Stimulated activated memory B cell treated with anti-CD40 and anti-IgM and Interleukin-4, amounts not matched to agents 10 μg/mL and 1 μg/mL and 100 μg/mL, for 72 hours (primary cell): ENCODE results near the gene DDX50.
"Not testable (repeated sequence)": the region's sequence is repeated elsewhere in the genome, so short reads cannot be mapped to it uniquely, and the experiment has no call there.

Source experiments
- ATAC-seq: fragments of 150-1000 bp; cut with Tn5 transposase; 2 replicates; pipeline ENCODE4 v1.10.0; 2021
- H3K27ac Mint-ChIP-seq: one replicate; pipeline ENCODE4 v1.8.0; 2022; ENCODE audit warnings: mild to moderate bottlenecking, mixed read lengths
- H3K27me3 Mint-ChIP-seq: one replicate; pipeline ENCODE4 v1.8.0; 2022; ENCODE audit warnings: mixed read lengths
- H3K36me3 Mint-ChIP-seq: one replicate; pipeline ENCODE4 v1.8.0; 2022; ENCODE audit warnings: mixed read lengths
- H3K4me1 Mint-ChIP-seq: one replicate; pipeline ENCODE4 v1.8.0; 2022; ENCODE audit warnings: mixed read lengths
- H3K4me3 Mint-ChIP-seq: one replicate; pipeline ENCODE4 v1.8.0; 2022; ENCODE audit warnings: mild to moderate bottlenecking, moderate library complexity, mixed read lengths
- H3K9me3 Mint-ChIP-seq: one replicate; pipeline ENCODE4 v1.8.0; 2022; ENCODE audit warnings: mixed read lengths

Gene DDX50

GRCh38 chr10:68950598-68950997, 49.5 kb downstream of the DDX50 start:
- H3K36me3 Mint-ChIP-seq: peaks cover 16% of the 10 kb centered on the region
- H3K27ac Mint-ChIP-seq: no peak overlapping the region
- no peak overlapping the region for H3K4me3 Mint-ChIP-seq
- no peaks in the 10 kb centered on the region for H3K9me3 Mint-ChIP-seq
- ATAC-seq: no peak
- no peaks in the 10 kb centered on the region for H3K27me3 Mint-ChIP-seq
- H3K4me1 Mint-ChIP-seq: no peaks in the 10 kb centered on the region

- Mint-ChIP-seq H3K27me3 (no peaks in the 10 kb centered on the region), H3K9me3 (no peaks in the 10 kb centered on the region), H3K27ac (peak overlapping the region; percentile 98), H3K36me3 (peaks cover 13% of the 10 kb centered on the region), H3K4me3 (peak overlapping the region; percentile 60), H3K4me1 (peaks cover 21% of the 10 kb centered on the region)
- ATAC-seq: no peak
Measured at GRCh38 chr10:68954904-68955303, 53.8 kb downstream of the DDX50 start.

- Mint-ChIP-seq H3K36me3 (peaks cover 18% of the 10 kb centered on the region), H3K27me3 (no peaks in the 10 kb centered on the region), H3K4me1 (peaks cover 26% of the 10 kb centered on the region), H3K27ac (peak overlapping the region; percentile 98), H3K9me3 (no peaks in the 10 kb centered on the region), H3K4me3 (peak overlapping the region; percentile 98)
- peak; percentile 13 for ATAC-seq
Measured at GRCh38 chr10:68955355-68955831, 54.3 kb downstream of the DDX50 start.

GRCh38 chr10:68955832-68956532, 54.9 kb downstream of the DDX50 start, which contains the start of gene DDX21:
Gene DDX21, plus strand, starts transcription at chr10:68956170. Its CDS starts 56 bp downstream, at chr10:68956226.
- no peaks in the 10 kb centered on the region for H3K27me3 Mint-ChIP-seq
- peaks cover 18% of the 10 kb centered on the region for H3K36me3 Mint-ChIP-seq
- H3K9me3 Mint-ChIP-seq: no peaks in the 10 kb centered on the region
- peaks cover 26% of the 10 kb centered on the region for H3K4me1 Mint-ChIP-seq
- peak within 1 kb of the TSS; percentile 98 for H3K4me3 Mint-ChIP-seq
- H3K27ac Mint-ChIP-seq: peak within 1 kb of the TSS; percentile 98
- ATAC-seq: peak; percentile 96

GRCh38 chr10:68957284-68957615, 56.1 kb downstream of the DDX50 start:
- no peak for ATAC-seq
- no peaks in the 10 kb centered on the region for H3K9me3 Mint-ChIP-seq
- peak overlapping the region; percentile 98 for H3K27ac Mint-ChIP-seq
- peak overlapping the region; percentile 98 for H3K4me3 Mint-ChIP-seq
- peaks cover 25% of the 10 kb centered on the region for H3K36me3 Mint-ChIP-seq
- peaks cover 32% of the 10 kb centered on the region for H3K4me1 Mint-ChIP-seq
- H3K27me3 Mint-ChIP-seq: no peaks in the 10 kb centered on the region

GRCh38 chr10:68957654-68958053, 56.5 kb downstream of the DDX50 start:
- no peak for ATAC-seq
- Mint-ChIP-seq H3K27me3 (no peaks in the 10 kb centered on the region), H3K4me3 (peak overlapping the region; percentile 98), H3K4me1 (peaks cover 32% of the 10 kb centered on the region), H3K27ac (peak overlapping the region; percentile 98), H3K36me3 (peaks cover 25% of the 10 kb centered on the region), H3K9me3 (no peaks in the 10 kb centered on the region)

- peaks cover 32% of the 10 kb centered on the region for H3K4me1 Mint-ChIP-seq
- H3K27me3 Mint-ChIP-seq: no peaks in the 10 kb centered on the region
- H3K27ac Mint-ChIP-seq: peak overlapping the region; percentile 75
- no peak for ATAC-seq
- peaks cover 33% of the 10 kb centered on the region for H3K36me3 Mint-ChIP-seq
- peak overlapping the region; percentile 49 for H3K4me3 Mint-ChIP-seq
- no peaks in the 10 kb centered on the region for H3K9me3 Mint-ChIP-seq
Measured at GRCh38 chr10:68959695-68960527, 58.8 kb downstream of the DDX50 start.

GRCh38 chr10:68963151-68963550, 62.0 kb downstream of the DDX50 start:
- Mint-ChIP-seq H3K4me1 (peaks cover 27% of the 10 kb centered on the region), H3K27ac (no peak overlapping the region), H3K9me3 (no peaks in the 10 kb centered on the region), H3K36me3 (peaks cover 39% of the 10 kb centered on the region), H3K27me3 (no peaks in the 10 kb centered on the region), H3K4me3 (no peak overlapping the region)
- ATAC-seq: no peak

GRCh38 chr10:68973975-68974374, 72.9 kb downstream of the DDX50 start:
- Mint-ChIP-seq H3K9me3 (no peaks in the 10 kb centered on the region), H3K4me1 (no peaks in the 10 kb centered on the region), H3K4me3 (no peak overlapping the region), H3K27me3 (no peaks in the 10 kb centered on the region), H3K27ac (peak overlapping the region; percentile 32), H3K36me3 (peaks cover 69% of the 10 kb centered on the region)
- no peak for ATAC-seq

- H3K4me1 Mint-ChIP-seq, H3K27me3 Mint-ChIP-seq, H3K9me3 Mint-ChIP-seq, H3K4me3 Mint-ChIP-seq, ATAC-seq, H3K27ac Mint-ChIP-seq: not testable (repeated sequence)
- H3K36me3 Mint-ChIP-seq: peaks cover 78% of the 10 kb centered on the region
Measured at GRCh38 chr10:68975936-68976473, 74.9 kb downstream of the DDX50 start.

GRCh38 chr10:68979738-68980137, 78.6 kb downstream of the DDX50 start:
- H3K27me3 Mint-ChIP-seq, H3K4me1 Mint-ChIP-seq, ATAC-seq, H3K4me3 Mint-ChIP-seq, H3K9me3 Mint-ChIP-seq, H3K27ac Mint-ChIP-seq: not testable (repeated sequence)
- peaks cover 70% of the 10 kb centered on the region for H3K36me3 Mint-ChIP-seq

- Mint-ChIP-seq H3K27ac (no peak overlapping the region), H3K9me3 (no peaks in the 10 kb centered on the region), H3K36me3 (peaks cover 65% of the 10 kb centered on the region), H3K27me3 (no peaks in the 10 kb centered on the region), H3K4me1 (no peaks in the 10 kb centered on the region), H3K4me3 (no peak overlapping the region)
- no peak for ATAC-seq
Measured at GRCh38 chr10:68981074-68981473, 80.0 kb downstream of the DDX50 start.

GRCh38 chr10:68982389-68982788, 81.3 kb downstream of the DDX50 start:
- peaks cover 55% of the 10 kb centered on the region for H3K36me3 Mint-ChIP-seq
- H3K27ac Mint-ChIP-seq: no peak overlapping the region
- no peak for ATAC-seq
- H3K4me1 Mint-ChIP-seq: peaks cover 6% of the 10 kb centered on the region
- no peaks in the 10 kb centered on the region for H3K27me3 Mint-ChIP-seq
- H3K4me3 Mint-ChIP-seq: no peak overlapping the region
- no peaks in the 10 kb centered on the region for H3K9me3 Mint-ChIP-seq

GRCh38 chr10:68987611-68988010, 86.5 kb downstream of the DDX50 start:
- Mint-ChIP-seq H3K9me3 (no peaks in the 10 kb centered on the region), H3K27me3 (no peaks in the 10 kb centered on the region), H3K4me1 (peaks cover 31% of the 10 kb centered on the region), H3K4me3 (no peak overlapping the region), H3K36me3 (peaks cover 20% of the 10 kb centered on the region), H3K27ac (no peak overlapping the region)
- no peak for ATAC-seq

- Mint-ChIP-seq H3K4me1 (peaks cover 40% of the 10 kb centered on the region), H3K36me3 (peaks cover 11% of the 10 kb centered on the region), H3K9me3 (no peaks in the 10 kb centered on the region), H3K27me3 (no peaks in the 10 kb centered on the region), H3K27ac (peak within 1 kb of the TSS; percentile 83), H3K4me3 (peak within 1 kb of the TSS; percentile 99)
- peak; percentile 93 for ATAC-seq
Measured at GRCh38 chr10:68988530-68989316, 87.6 kb downstream of the DDX50 start, which contains the start of gene KIFBP. Gene KIFBP, plus strand, starts transcription at chr10:68988803. Its CDS starts 30 bp downstream, at chr10:68988833.
